Heart right ventricle (tissue), 16 donors: ENCODE results near the gene GRM2. TPM values are rescaled to one million over a fixed set of nuclear protein-coding genes. Genes with fewer than 3 reads are reported as not detected.

Source experiments
- ATAC-seq, 8 donors: fragments of 200-7000 bp; cut with Tn5 transposase; one replicate each; pipeline ENCODE4 v1.9.1; 2020; ENCODE audit warnings: mild to moderate bottlenecking in 8 of 8, moderate library complexity in 8 of 8, moderate number of reproducible peaks in 1 of 8
- DNase-seq, 2 donors: peaks; one replicate each; pipeline ENCODE4 v3.0.0-alpha.2; 2020
- H3K27ac ChIP-seq, 10 donors: fragments of 200-600 bp; sonication (generic) in 2 of 10; one replicate each; pipeline versions ENCODE4 v1.5.0 to v1.8.0; 2020 to 2022; ENCODE audit warnings: mild to moderate bottlenecking in 3 of 10
- H3K27me3 ChIP-seq, 7 donors: fragments of 200-600 bp; one replicate each; pipeline ENCODE4 v1.8.0; 2021 to 2022; ENCODE audit warnings: mild to moderate bottlenecking in 2 of 7
- H3K36me3 ChIP-seq, 9 donors: fragments of 200-600 bp; sonication (generic) in 1 of 9; one replicate each; pipeline versions ENCODE4 v1.5.0 to v1.8.0; 2020 to 2022; ENCODE audit warnings: mild to moderate bottlenecking in 2 of 9
- H3K4me1 ChIP-seq, 9 donors: fragments of 200-600 bp; sonication (generic) in 1 of 9; one replicate each; pipeline versions ENCODE4 v1.5.0 to v1.8.0; 2020 to 2022; ENCODE audit warnings: mild to moderate bottlenecking in 4 of 9
- H3K4me3 ChIP-seq, 10 donors: fragments of 200-600 bp; sonication (generic) in 2 of 10; one replicate each; pipeline versions ENCODE4 v1.5.0 to v1.8.0; 2020 to 2022; ENCODE audit warnings: mild to moderate bottlenecking in 7 of 10, moderate library complexity in 2 of 10
- H3K9me3 ChIP-seq, 11 donors: fragments of 200-600 bp in 10 of 11; sonication (generic) in 2 of 11; one replicate each; pipeline versions ENCODE4 v1.5.0 to v1.8.0; 2013 to 2022; ENCODE audit warnings: mild to moderate bottlenecking in 2 of 11, control low read depth in 1 of 11, moderate library complexity in 1 of 11
- WGBS, 2 donors: extraction: QIAGEN DNeasy Blood & Tissue Kit; methylation state at CpG; one replicate each; pipeline ENCODE4 v1.1.7; 2013; ENCODE audit warnings: inconsistent platforms in 1 of 2; 5-methylcytosine and 5-hydroxymethylcytosine counted together
- intact Hi-C, 10 donors: fragments of 100-400 bp; cut with DNase I; formaldehyde crosslinking; loops; one replicate each; pipeline versions ENCODE4 v1.11.1 to v1.14.2; 2022
- polyA plus RNA-seq, 2 donors: library from polyadenylated mRNA; stranded (reverse); fragments of 200-250 nt; gene quantifications; one replicate each; pipeline ENCODE4 v1.2.3, GENCODE V29; 2013
- total RNA-seq, 10 donors: library from RNA; stranded (reverse); fragmentation: NEBNext Ultra II Directional in 3 of 10; extraction: Animal tissue kit (Norgen Biotek cat#: 25700) in 3 of 10; gene quantifications; one replicate each; pipeline versions ENCODE4 v1.2.1 to v1.2.4, GENCODE V29; 2021 to 2023
- TF ChIP-seq, protein P1 (sequence below), 9 donors: fragments of 200-600 bp; sonication (generic) in 2 of 9; IDR thresholded peaks; one replicate each; pipeline versions ENCODE4 v1.5.0 to v1.8.0; 2021 to 2022; ENCODE audit warnings: antibody characterized with exemption in 9 of 9, mild to moderate bottlenecking in 5 of 9, moderate library complexity in 1 of 9
- donor health status: Arrhythmogenic right ventricular cardiomyopathy.
- donor health status: ischemic (EF 13 %, LVEDD 7.1; RV severe dilation, severe dysfunction).
- donor health status: healthy with polysubstance abuse.
- donor health status: DM: no; HTN: yes; CAD: no.
- donor health status: DM: no; HTN: no; CAD: no.
- donor health status: ischemic (EF 25% LVEDD 6.9; RV normal size, moderate dysfunction).
- donor health status: ischemic (EF 25% LVEDD 5.7; RV mildly dilated, moderate dysfunction).
- donor health status: healthy.
- donor health status: DM: yes; HTN: yes; CAD: no.
- donor health status: Ischemic cardiomyopathy.
- donor health status: ischemic (EF 35%, LVEDD 5.7; RV mildly dilated, moderate dysfunction).
- donor health status: nonischemic (EF 11% LVEDD 7.7; RV severe dilation, severe dysfunction).
- donor health status: DM: yes; HTN: yes; CAD: no.
- donor health status: PGD.
- donor health status: ischemic (EF 29% LVEDD 5.4; RV normal size, mild dysfunction).
- donor health status: nonischemic (EF 23%, LVEDD 6.1; RV moderate dilation, normal function).

Gene GRM2
- total and polyA plus RNA-seq, 12 donors = 0.04 to 0.66 (median 0.37) TPM; not detected in 1

DNA sequence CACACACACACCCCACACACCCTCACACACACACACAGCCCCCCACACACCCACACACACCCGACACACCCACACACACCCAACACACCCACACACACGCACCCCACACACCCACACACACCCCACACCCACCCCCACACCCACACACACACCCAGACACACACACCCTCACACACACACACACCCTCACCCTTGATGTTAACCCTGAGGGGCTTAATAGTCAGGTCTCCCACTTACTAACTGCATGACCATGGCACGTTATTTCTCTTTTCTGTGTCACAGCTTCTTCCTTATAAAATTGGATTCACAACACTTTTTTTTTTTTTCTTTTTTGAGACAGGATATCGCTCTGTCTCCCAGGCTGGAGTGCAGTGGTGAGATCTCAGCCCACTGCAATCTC lies 2.8 kb downstream of the GRM2 start:
- TF ChIP-seq, protein P1, sequence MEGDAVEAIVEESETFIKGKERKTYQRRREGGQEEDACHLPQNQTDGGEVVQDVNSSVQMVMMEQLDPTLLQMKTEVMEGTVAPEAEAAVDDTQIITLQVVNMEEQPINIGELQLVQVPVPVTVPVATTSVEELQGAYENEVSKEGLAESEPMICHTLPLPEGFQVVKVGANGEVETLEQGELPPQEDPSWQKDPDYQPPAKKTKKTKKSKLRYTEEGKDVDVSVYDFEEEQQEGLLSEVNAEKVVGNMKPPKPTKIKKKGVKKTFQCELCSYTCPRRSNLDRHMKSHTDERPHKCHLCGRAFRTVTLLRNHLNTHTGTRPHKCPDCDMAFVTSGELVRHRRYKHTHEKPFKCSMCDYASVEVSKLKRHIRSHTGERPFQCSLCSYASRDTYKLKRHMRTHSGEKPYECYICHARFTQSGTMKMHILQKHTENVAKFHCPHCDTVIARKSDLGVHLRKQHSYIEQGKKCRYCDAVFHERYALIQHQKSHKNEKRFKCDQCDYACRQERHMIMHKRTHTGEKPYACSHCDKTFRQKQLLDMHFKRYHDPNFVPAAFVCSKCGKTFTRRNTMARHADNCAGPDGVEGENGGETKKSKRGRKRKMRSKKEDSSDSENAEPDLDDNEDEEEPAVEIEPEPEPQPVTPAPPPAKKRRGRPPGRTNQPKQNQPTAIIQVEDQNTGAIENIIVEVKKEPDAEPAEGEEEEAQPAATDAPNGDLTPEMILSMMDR (IDR thresholded peaks at IDR 0.05) = no peak
- Histone ChIP-seq H3K4me1 (peaks cover 0 to 15% (median 5%) of the 10 kb centered on the region in 9 donors), H3K9me3 (no peaks in the 10 kb centered on the region), H3K4me3 (no peak overlapping the region), H3K27ac (no peak overlapping the region), H3K36me3 (peaks cover 0 to 12% (median 0%) of the 10 kb centered on the region in 9 donors), H3K27me3 (peaks cover 0 to 3% (median 0%) of the 10 kb centered on the region in 7 donors)
- ATAC-seq = no peak
- 81 to 82% methylated on average over 4 of the region's 4 CpGs for WGBS, 2 donors
- DNase-seq = no peak
- intact Hi-C loops = loop anchor here in 2 of 10 donors (10.0 kb wide), 1 partner anchor 75 kb away; no protein-coding TSS in a partner anchor

DNA sequence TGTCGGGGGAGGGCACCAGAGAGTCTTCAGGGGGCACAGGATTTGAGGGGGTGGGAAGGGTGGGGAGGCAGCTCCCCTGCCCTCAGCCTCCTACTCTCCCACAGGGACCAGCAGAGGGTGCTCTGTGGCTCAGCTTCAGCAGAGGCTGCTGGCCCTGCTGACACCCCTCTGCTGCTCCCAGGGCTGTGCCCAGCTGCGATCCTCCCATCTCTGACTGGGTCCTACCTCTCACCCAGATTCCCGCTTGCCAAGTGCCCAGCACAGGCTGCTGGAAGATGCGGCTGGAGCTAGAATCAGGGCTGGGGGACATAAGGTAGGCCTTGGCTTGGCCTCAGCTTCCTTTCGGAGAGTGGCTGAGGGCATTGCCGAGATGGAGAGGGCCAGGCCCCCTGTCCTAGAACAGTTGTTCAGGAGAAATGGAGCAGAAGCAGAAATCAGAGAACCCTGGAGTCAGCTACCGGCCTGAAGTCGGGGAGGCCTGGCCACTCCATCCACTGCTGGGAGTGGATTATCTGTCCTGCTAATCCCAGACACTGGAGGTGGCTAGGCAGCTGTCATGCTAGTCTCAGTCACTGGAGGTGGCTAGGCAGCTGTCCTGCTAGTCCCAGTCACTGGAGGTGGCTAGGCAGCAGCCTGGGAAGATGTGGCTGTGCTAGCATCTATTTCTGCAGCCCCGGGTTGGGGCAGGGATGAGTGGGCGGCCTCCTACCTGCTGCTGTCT lies 3.9 kb downstream of the GRM2 start:
- TF ChIP-seq, protein P1 (IDR thresholded peaks at IDR 0.05) = no peak
- peaks cover 0 to 3% (median 0%) of the 10 kb centered on the region in 7 donors for H3K27me3 ChIP-seq
- 81 to 85% methylated on average over 10 of the region's 10 CpGs for WGBS, 2 donors
- H3K4me3 ChIP-seq = no peak overlapping the region
- H3K9me3 ChIP-seq = no peaks in the 10 kb centered on the region
- peaks cover 0 to 2% (median 0%) of the 10 kb centered on the region in 9 donors for H3K36me3 ChIP-seq
- H3K4me1 ChIP-seq = peaks cover 0 to 15% (median 5%) of the 10 kb centered on the region in 9 donors
- no peak overlapping the region for H3K27ac ChIP-seq
- intact Hi-C loops = loop anchor here in 2 of 10 donors (10.0 kb wide), 1 partner anchor 74 kb away; no protein-coding TSS in a partner anchor
- no peak for ATAC-seq
- DNase-seq = no peak

DNA sequence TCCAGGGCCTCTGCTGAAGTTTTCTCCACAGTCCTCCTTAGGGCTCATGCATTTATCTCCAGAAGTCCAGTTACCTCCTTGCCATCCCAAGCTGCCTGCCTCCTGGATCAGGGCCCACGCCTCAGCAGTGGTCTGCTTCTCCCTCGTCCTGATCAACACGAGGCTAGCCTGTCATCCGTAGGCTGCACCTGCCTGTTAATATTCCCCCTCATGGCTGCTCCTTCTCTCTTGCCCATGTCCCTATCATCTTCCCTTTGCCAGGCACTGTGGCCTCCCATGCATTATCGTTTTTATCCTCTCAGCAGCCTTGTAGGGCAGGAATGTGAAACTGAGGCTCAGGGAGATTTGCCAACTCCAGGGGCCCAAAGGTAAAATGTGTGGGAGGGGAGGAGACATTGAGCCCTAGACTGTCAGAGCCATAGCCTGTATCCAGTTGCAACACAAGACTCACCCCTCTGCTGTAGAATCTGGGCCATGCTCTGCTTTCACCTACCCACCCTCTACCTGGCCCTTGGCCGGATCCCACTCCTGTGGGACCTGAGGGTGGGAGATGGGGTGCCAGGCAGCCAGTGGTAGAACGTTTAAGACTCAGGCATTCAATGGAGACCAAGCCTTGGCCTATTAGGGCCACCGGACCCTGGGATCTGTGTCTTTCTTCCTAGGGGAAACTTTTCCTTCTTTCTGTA lies 4.6 kb downstream of the GRM2 start:
- TF ChIP-seq, protein P1 (IDR thresholded peaks at IDR 0.05) = no peak
- Histone ChIP-seq H3K36me3 (no peaks in the 10 kb centered on the region), H3K4me1 (peaks cover 0 to 9% (median 5%) of the 10 kb centered on the region in 9 donors), H3K27ac (no peak overlapping the region), H3K27me3 (peaks cover 0 to 3% (median 0%) of the 10 kb centered on the region in 7 donors), H3K9me3 (no peaks in the 10 kb centered on the region), H3K4me3 (no peak overlapping the region)
- intact Hi-C loops = loop anchor here in 2 of 10 donors (10.0 kb wide), 1 partner anchor 73 kb away; no protein-coding TSS in a partner anchor
- ATAC-seq (no peak), DNase-seq (no peak)
- WGBS, 2 donors = 76 to 84% methylated on average over 8 of the region's 8 CpGs

DNA sequence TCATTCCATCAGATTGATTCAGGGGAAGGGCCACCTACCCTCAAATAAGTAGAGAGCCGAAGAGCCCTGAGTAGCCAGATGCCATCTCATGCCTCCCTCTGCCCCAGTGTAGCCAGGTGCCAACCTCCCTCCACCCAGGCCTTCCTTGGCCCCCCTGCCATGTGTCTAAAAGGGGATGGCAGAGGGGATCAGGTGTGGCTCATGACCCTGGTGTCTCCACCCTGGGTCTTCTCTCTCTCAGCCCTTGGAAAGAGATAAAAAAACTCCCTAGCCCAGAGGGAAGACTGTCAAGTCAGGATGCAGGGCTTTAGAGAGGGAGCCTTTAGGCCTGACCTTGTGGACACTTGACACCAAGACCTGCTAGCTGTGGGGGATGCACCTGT lies 5.2 kb downstream of the GRM2 start:
- TF ChIP-seq, protein P1 (IDR thresholded peaks at IDR 0.05) = no peak
- intact Hi-C loops = loop anchor here in 2 of 10 donors (10.0 kb wide), 1 partner anchor 73 kb away; no protein-coding TSS in a partner anchor
- Histone ChIP-seq H3K4me1 (peaks cover 0 to 6% (median 4%) of the 10 kb centered on the region in 9 donors), H3K27me3 (peaks cover 0 to 3% (median 0%) of the 10 kb centered on the region in 7 donors), H3K36me3 (no peaks in the 10 kb centered on the region), H3K4me3 (no peak overlapping the region), H3K9me3 (no peaks in the 10 kb centered on the region), H3K27ac (no peak overlapping the region)
- DNase-seq (no peak), ATAC-seq (no peak)
- WGBS, 2 donors = 92 to 100% methylated on average over 1 of the region's 1 CpG
